H9 (cell line): ENCODE measurements around the gene ALG9. TPM values are rescaled to one million over a fixed set of nuclear protein-coding genes. Genes with fewer than 3 reads are reported as not detected.

Experiments used
- DNase-seq: peaks from one replicate; pipeline ENCODE4 v3.0.0-alpha.2; 2017
- H2AFZ ChIP-seq: one replicate; pipeline ENCODE4 v1.6.1; 2013; ENCODE audit warnings: mild to moderate bottlenecking, low read length, control low read depth, moderate library complexity
- H2AK5ac ChIP-seq: 2 replicates; pipeline ENCODE4 v1.6.1; 2013; ENCODE audit warnings: low read length, control low read depth, mixed read lengths; ENCODE audit not compliant: insufficient read length
- H2BK120ac ChIP-seq: one replicate; pipeline ENCODE4 v1.6.1; 2013; ENCODE audit warnings: low read depth, mild to moderate bottlenecking, low read length, control low read depth, inconsistent platforms; ENCODE audit not compliant: poor library complexity, severe bottlenecking
- H2BK12ac ChIP-seq: 2 replicates; pipeline ENCODE4 v1.6.1; 2013; ENCODE audit warnings: low read length, control low read depth, mixed read lengths, low read depth; ENCODE audit not compliant: insufficient read length
- H2BK15ac ChIP-seq: 2 replicates; pipeline ENCODE4 v1.6.1; 2013; ENCODE audit warnings: low read depth, low read length, control low read depth
- H2BK20ac ChIP-seq: one replicate; pipeline ENCODE4 v1.6.1; 2013; ENCODE audit warnings: low read depth, mild to moderate bottlenecking, low read length, control low read depth, inconsistent platforms; ENCODE audit not compliant: poor library complexity, severe bottlenecking
- H2BK5ac ChIP-seq: 2 replicates; pipeline ENCODE4 v1.6.1; 2013; ENCODE audit warnings: low read length, control low read depth, mixed read lengths; ENCODE audit not compliant: insufficient read length
- H3K14ac ChIP-seq: 2 replicates; pipeline ENCODE4 v1.6.1; 2013; ENCODE audit warnings: low read length, control low read depth; ENCODE audit not compliant: insufficient read depth
- H3K18ac ChIP-seq: 2 replicates; pipeline ENCODE4 v1.6.1; 2013; ENCODE audit warnings: low read depth, mild to moderate bottlenecking, mixed read lengths, low read length, control low read depth; ENCODE audit not compliant: insufficient read length
- H3K23ac ChIP-seq: 2 replicates; pipeline ENCODE4 v1.6.1; 2013; ENCODE audit warnings: low read length, control low read depth, mixed read lengths, low read depth; ENCODE audit not compliant: insufficient read length
- H3K23me2 ChIP-seq: 2 replicates; pipeline ENCODE4 v1.6.1; 2013; ENCODE audit warnings: low read depth, mild to moderate bottlenecking, mixed read lengths, low read length, control low read depth; ENCODE audit not compliant: insufficient read length, poor library complexity, severe bottlenecking
- H3K27ac ChIP-seq: 2 replicates; pipeline ENCODE4 v1.5.1; 2013; ENCODE audit warnings: low read length, control low read depth, mixed read lengths, low read depth; ENCODE audit not compliant: insufficient read length
- H3K27me3 ChIP-seq: 2 replicates; pipeline ENCODE4 v1.6.1; 2013; ENCODE audit warnings: low read length, control low read depth, inconsistent platforms; ENCODE audit not compliant: insufficient read depth
- H3K4ac ChIP-seq: 2 replicates; pipeline ENCODE4 v1.6.1; 2013; ENCODE audit warnings: low read depth, mild to moderate bottlenecking, control low read depth, inconsistent platforms, low read length, moderate library complexity
- H3K4me1 ChIP-seq: 2 replicates; pipeline ENCODE4 v1.6.1; 2013; ENCODE audit warnings: low read length, control low read depth, inconsistent platforms; ENCODE audit not compliant: insufficient read depth
- H3K4me2 ChIP-seq: 2 replicates; pipeline ENCODE4 v1.6.1; 2013; ENCODE audit warnings: low read length, control low read depth, mixed read lengths; ENCODE audit not compliant: insufficient read length, insufficient read depth
- H3K56ac ChIP-seq: 2 replicates; pipeline ENCODE4 v1.6.1; 2013; ENCODE audit warnings: low read depth, mild to moderate bottlenecking, mixed read lengths, low read length, control low read depth; ENCODE audit not compliant: insufficient read length
- H3K79me1 ChIP-seq: 2 replicates; pipeline ENCODE4 v1.6.1; 2013; ENCODE audit warnings: low read depth, mild to moderate bottlenecking, moderate library complexity, low read length, control low read depth, inconsistent platforms; ENCODE audit not compliant: insufficient read depth, poor library complexity, severe bottlenecking
- H3K79me2 ChIP-seq: 2 replicates; pipeline ENCODE4 v1.6.1; 2013; ENCODE audit warnings: low read length, control low read depth, inconsistent platforms; ENCODE audit not compliant: insufficient read depth
- H3K9ac ChIP-seq: 2 replicates; pipeline ENCODE4 v1.6.1; 2013; ENCODE audit warnings: low read length, control low read depth, mixed read lengths; ENCODE audit not compliant: insufficient read length; ENCODE audit errors: extremely low read depth
- H3K9me3 ChIP-seq: one replicate; pipeline ENCODE4 v1.6.1; 2013; ENCODE audit warnings: low read depth, low read length, inconsistent platforms; ENCODE audit not compliant: control insufficient read depth
- H3T11ph ChIP-seq: one replicate; pipeline ENCODE4 v1.6.1; 2013; ENCODE audit warnings: mild to moderate bottlenecking, low read length, control low read depth, inconsistent platforms
- H4K20me1 ChIP-seq: one replicate; pipeline ENCODE4 v1.6.1; 2013; ENCODE audit not compliant: control insufficient read depth, insufficient read length, insufficient read depth
- H4K5ac ChIP-seq: 2 replicates; pipeline ENCODE4 v1.6.1; 2013; ENCODE audit warnings: low read depth, mild to moderate bottlenecking, mixed read lengths, low read length, control low read depth; ENCODE audit not compliant: insufficient read length
- H4K8ac ChIP-seq: replicated peaks from 2 replicates; pipeline ENCODE4 v1.6.1; 2013; ENCODE audit warnings: low read length, control low read depth, mixed read lengths, low read depth; ENCODE audit not compliant: insufficient read length
- H4K91ac ChIP-seq: 2 replicates; pipeline ENCODE4 v1.6.1; 2013; ENCODE audit warnings: low read depth, mild to moderate bottlenecking, moderate library complexity, mixed read lengths, low read length, control low read depth; ENCODE audit not compliant: insufficient read length
- H3K27ac Mint-ChIP-seq, 3 experiments: 2 replicates in 2 of 3; 3 replicates in 1 of 3; pipeline ENCODE4 v1.8.0; 2020 to 2021; ENCODE audit warnings: mixed read lengths in 3 of 3, mild to moderate bottlenecking in 1 of 3, moderate library complexity in 1 of 3
- H3K27me3 Mint-ChIP-seq: 2 replicates; pipeline ENCODE4 v1.8.0; 2021; ENCODE audit warnings: low read depth, mild to moderate bottlenecking, moderate library complexity, mixed read lengths
- H3K36me3 Mint-ChIP-seq, 3 experiments: 2 replicates in 2 of 3; 3 replicates in 1 of 3; pipeline ENCODE4 v1.8.0; 2020 to 2021; ENCODE audit warnings: low read depth in 3 of 3, mixed read lengths in 3 of 3; ENCODE audit not compliant: insufficient read depth in 1 of 3
- H3K4me1 Mint-ChIP-seq, 2 experiments: 2 replicates each; pipeline ENCODE4 v1.8.0; 2020; ENCODE audit warnings: mixed read lengths in 2 of 2
- H3K4me3 Mint-ChIP-seq, 2 experiments: 2 replicates in 1 of 2; 3 replicates in 1 of 2; pipeline ENCODE4 v1.8.0; 2020 to 2021; ENCODE audit warnings: mild to moderate bottlenecking in 2 of 2, mixed read lengths in 2 of 2, moderate library complexity in 1 of 2
- H3K9me3 Mint-ChIP-seq, 2 experiments: 2 replicates in 1 of 2; 3 replicates in 1 of 2; pipeline ENCODE4 v1.8.0; 2020; ENCODE audit warnings: mild to moderate bottlenecking in 2 of 2, mixed read lengths in 2 of 2, moderate library complexity in 1 of 2
- WGBS: extraction: QIAGEN DNeasy Blood & Tissue Kit; methylation state at CpG from one replicate; pipeline ENCODE4 v1.1.7; 2013; ENCODE audit warnings: missing lambda C conversion rate, low lambda C conversion rate, mixed read lengths; ENCODE audit not compliant: insufficient read length; ENCODE audit errors: extremely low coverage; 5-methylcytosine and 5-hydroxymethylcytosine counted together
- total RNA-seq: library from RNA; stranded (reverse); gene quantifications from 2 replicates; pipeline ENCODE4 v1.2.1, GENCODE V29; 2021
- TF ChIP-seq, protein P1 (sequence below): fragments of 200-600 bp; sonication (generic); conservative IDR thresholded peaks from 3 replicates; pipeline ENCODE4 v1.8.0; 2021; ENCODE audit warnings: antibody characterized with exemption, mild to moderate bottlenecking

ALG9 gene
- total RNA-seq, 1 experiment from 2014 or later = 26.0 TPM

- Histone ChIP-seq H4K8ac (no peak overlapping the region), H3K79me2 (0 out of 2 replicates have a peak, but pooled peaks cover 5% of the 10 kb centered on the region), H2BK120ac (no peak overlapping the region), H3K23me2 (peaks cover 3% of the 10 kb centered on the region), H2AK5ac (no peak overlapping the region), H3K79me1 (peaks cover 6% of the 10 kb centered on the region), H3K4me1 (no peaks in the 10 kb centered on the region), H3K18ac (no peak overlapping the region), H3K27ac (no peak overlapping the region), H3T11ph (no peak overlapping the region), H4K91ac (no peak overlapping the region), H4K20me1 (no peaks in the 10 kb centered on the region), H3K23ac (no peak overlapping the region), H3K27me3 (no peaks in the 10 kb centered on the region), H3K14ac (no peak overlapping the region), H2AFZ (no peak overlapping the region), H2BK12ac (no peak overlapping the region), H2BK15ac (no peak overlapping the region), H3K4me2 (no peak overlapping the region), H3K4ac (no peak overlapping the region), H2BK20ac (no peak overlapping the region), H4K5ac (no peak overlapping the region), H2BK5ac (no peak overlapping the region), H3K9ac (no peak overlapping the region), H3K9me3 (no peaks in the 10 kb centered on the region), H3K56ac (no peak overlapping the region)
- no peaks in the 10 kb centered on the region for H3K9me3 Mint-ChIP-seq
- H3K4me3 Mint-ChIP-seq = no peak overlapping the region
- H3K27ac Mint-ChIP-seq = no peak overlapping the region
- DNase-seq = no peak
- no CpG with 5 or more reads among the region's 5 CpGs for WGBS
- no peaks in the 10 kb centered on the region for H3K27me3 Mint-ChIP-seq
- peaks cover 12 to 18% of the 10 kb centered on the region in 2 experiments for H3K4me1 Mint-ChIP-seq
- H3K36me3 Mint-ChIP-seq = peaks cover 51 to 87% (median 84%) of the 10 kb centered on the region in 3 experiments
- TF ChIP-seq, protein P1, sequence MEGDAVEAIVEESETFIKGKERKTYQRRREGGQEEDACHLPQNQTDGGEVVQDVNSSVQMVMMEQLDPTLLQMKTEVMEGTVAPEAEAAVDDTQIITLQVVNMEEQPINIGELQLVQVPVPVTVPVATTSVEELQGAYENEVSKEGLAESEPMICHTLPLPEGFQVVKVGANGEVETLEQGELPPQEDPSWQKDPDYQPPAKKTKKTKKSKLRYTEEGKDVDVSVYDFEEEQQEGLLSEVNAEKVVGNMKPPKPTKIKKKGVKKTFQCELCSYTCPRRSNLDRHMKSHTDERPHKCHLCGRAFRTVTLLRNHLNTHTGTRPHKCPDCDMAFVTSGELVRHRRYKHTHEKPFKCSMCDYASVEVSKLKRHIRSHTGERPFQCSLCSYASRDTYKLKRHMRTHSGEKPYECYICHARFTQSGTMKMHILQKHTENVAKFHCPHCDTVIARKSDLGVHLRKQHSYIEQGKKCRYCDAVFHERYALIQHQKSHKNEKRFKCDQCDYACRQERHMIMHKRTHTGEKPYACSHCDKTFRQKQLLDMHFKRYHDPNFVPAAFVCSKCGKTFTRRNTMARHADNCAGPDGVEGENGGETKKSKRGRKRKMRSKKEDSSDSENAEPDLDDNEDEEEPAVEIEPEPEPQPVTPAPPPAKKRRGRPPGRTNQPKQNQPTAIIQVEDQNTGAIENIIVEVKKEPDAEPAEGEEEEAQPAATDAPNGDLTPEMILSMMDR = no peak
These were observed 111.5 kb downstream of the ALG9 start for GRCh38 chr11:111759778-111760407.
